Activated CD4-positive, CD25-positive, alpha-beta regulatory T cell treated with anti-CD3 and anti-CD28 coated beads, Interleukin-2, amount 50 U/mL, for 24 hours (primary cell): ENCODE measurements around the gene DOCK6.
"Not testable (repeated sequence)": the region's sequence is repeated elsewhere in the genome, so short reads cannot be mapped to it uniquely, and the experiment has no call there.

Experiments used
- ATAC-seq, 2 donors: fragments of 150-1000 bp; cut with Tn5 transposase; one replicate each; pipeline ENCODE4 v1.10.0; 2021; ENCODE audit warnings: mild to moderate bottlenecking in 1 of 2, moderate library complexity in 1 of 2

Gene DOCK6

GRCh38 chr19:11171144-11171543, 91.2 kb downstream of the DOCK6 start:
- ATAC-seq = no peak

- ATAC-seq = no peak
Observed at GRCh38 chr19:11169896-11170678, 92.2 kb downstream of the DOCK6 start.

- ATAC-seq = no peak
Observed at GRCh38 chr19:11168568-11168967, 93.8 kb downstream of the DOCK6 start.

GRCh38 chr19:11166281-11167142, 95.8 kb downstream of the DOCK6 start:
- no peak for ATAC-seq

- ATAC-seq = no peak
Observed at GRCh38 chr19:11165486-11166030, 96.8 kb downstream of the DOCK6 start.

GRCh38 chr19:11164879-11165406, 97.4 kb downstream of the DOCK6 start:
- no peak for ATAC-seq

- ATAC-seq = no peak
Observed at GRCh38 chr19:11164296-11164695, 98.0 kb downstream of the DOCK6 start.

- ATAC-seq = not testable (repeated sequence)
Observed at GRCh38 chr19:11160440-11160768, 101.9 kb downstream of the DOCK6 start.

- ATAC-seq = no peak
Observed at GRCh38 chr19:11159598-11160439, 102.5 kb downstream of the DOCK6 start.

- peak; percentile 99 for ATAC-seq
Observed at GRCh38 chr19:11155373-11156120, 106.8 kb downstream of the DOCK6 start, which contains the start of gene SPC24. SPC24 (minus strand) TSS chr19:11155782; CDS start chr19:11155776, 6 bp downstream.

- ATAC-seq = no peak
Observed at GRCh38 chr19:11154683-11155047, 107.7 kb downstream of the DOCK6 start.

GRCh38 chr19:11152318-11153062, 109.8 kb downstream of the DOCK6 start:
- no peak for ATAC-seq

- no peak for ATAC-seq
Observed at GRCh38 chr19:11151181-11151580, 111.1 kb downstream of the DOCK6 start.
